Measurements from ENCODE around the gene ARMH4.

GRCh38 chr14:58082491-58083098 is 69.4 kb downstream of the ARMH4 start:
- TF ChIP-seq CTCF (IDR thresholded peaks at IDR 0.05) (no peak), EZH2 (IDR thresholded peaks at IDR 0.05; ENCODE audit: borderline replicate concordance, insufficient read depth, low read depth, low read length, poor library complexity, severe bottlenecking) (no peak)

All from B cell (primary cell).